Stimulated activated CD8-positive, alpha-beta memory T cell treated with anti-CD3 and anti-CD28 coated beads, Interleukin-15, amount 100 ng/mL, for 48 hours (primary cell): ENCODE data around the gene SMIM14.
"Not testable (repeated sequence)": the region's sequence is repeated elsewhere in the genome, so short reads cannot be mapped to it uniquely, and the experiment has no call there.

Experiments
- DNase-seq, 2 donors: peaks; one replicate each; pipeline ENCODE4 v3.0.0-alpha.2; 2020; ENCODE audit warnings: low read depth in 2 of 2

Gene SMIM14

GRCh38 chr4:39596971-39597370 lies 41.7 kb downstream of the SMIM14 start:
- no peak for DNase-seq

- no peak for DNase-seq
Observed at GRCh38 chr4:39591290-39591689, 47.4 kb downstream of the SMIM14 start.

GRCh38 chr4:39587881-39588280 lies 50.8 kb downstream of the SMIM14 start:
- no peak for DNase-seq

GRCh38 chr4:39574946-39575345 lies 63.7 kb downstream of the SMIM14 start:
- DNase-seq = no peak

GRCh38 chr4:39571504-39571903 lies 67.2 kb downstream of the SMIM14 start:
- DNase-seq = no peak

GRCh38 chr4:39571054-39571453 lies 67.6 kb downstream of the SMIM14 start:
- DNase-seq = no peak

- DNase-seq = no peak
Observed at GRCh38 chr4:39569209-39569608, 69.5 kb downstream of the SMIM14 start.

- DNase-seq = no peak
Observed at GRCh38 chr4:39568805-39569204, 69.9 kb downstream of the SMIM14 start.

- no peak for DNase-seq
Observed at GRCh38 chr4:39565878-39566600, 72.6 kb downstream of the SMIM14 start.

- no peak for DNase-seq
Observed at GRCh38 chr4:39563346-39563847, 75.3 kb downstream of the SMIM14 start.

GRCh38 chr4:39562792-39563191 lies 75.9 kb downstream of the SMIM14 start:
- DNase-seq = no peak

- DNase-seq = no peak
Observed at GRCh38 chr4:39559626-39560025, 79.0 kb downstream of the SMIM14 start.

GRCh38 chr4:39555472-39555871 lies 83.2 kb downstream of the SMIM14 start:
- no peak for DNase-seq

GRCh38 chr4:39548425-39549067 lies 90.1 kb downstream of the SMIM14 start:
- DNase-seq = no peak

GRCh38 chr4:39544580-39545315 lies 93.9 kb downstream of the SMIM14 start:
- DNase-seq = no peak

- not testable (repeated sequence) for DNase-seq
Observed at GRCh38 chr4:39544080-39544479, 94.6 kb downstream of the SMIM14 start.

- no peak for DNase-seq
Observed at GRCh38 chr4:39543034-39543433, 95.6 kb downstream of the SMIM14 start.

- DNase-seq = no peak
Observed at GRCh38 chr4:39542611-39543012, 96.1 kb downstream of the SMIM14 start.

- no peak for DNase-seq
Observed at GRCh38 chr4:39541987-39542610, 96.6 kb downstream of the SMIM14 start.

GRCh38 chr4:39539089-39539611 lies 99.5 kb downstream of the SMIM14 start:
- DNase-seq = no peak

GRCh38 chr4:39533541-39533940 lies 105.1 kb downstream of the SMIM14 start:
- no peak for DNase-seq

- DNase-seq = not testable (repeated sequence)
Observed at GRCh38 chr4:39532237-39532636, 106.4 kb downstream of the SMIM14 start.
